Measurements from ENCODE around the gene OR52E5.

The OR52E5 gene

GRCh38 chr11:5937868-5938602, 45.0 kb downstream of the OR52E5 start:
- DNase-seq: no peak

GRCh38 chr11:5938603-5938965, 45.6 kb downstream of the OR52E5 start:
- DNase-seq: no peak

- DNase-seq: no peak
Measured at GRCh38 chr11:5940748-5941147, 47.7 kb downstream of the OR52E5 start.

GRCh38 chr11:5941951-5942350, 48.9 kb downstream of the OR52E5 start, which contains the start of gene OR56A3:
Gene OR56A3, plus strand, starts transcription at chr11:5942251. Its CDS starts 5,096 bp downstream, at chr11:5947347.
- no peak for DNase-seq

Data from NCI-H2029 treated with DMSO at 0.1 percent for 48 hours (cell line).